K562 (cell line): ENCODE results near the gene GALNT17. TPM values are rescaled to one million over a fixed set of nuclear protein-coding genes. Genes with fewer than 3 reads are reported as not detected.

Source experiments
- ATAC-seq: fragments of 200-7000 bp; cut with Tn5 transposase; 3 replicates; pipeline ENCODE4 v1.9.1; 2020; ENCODE audit warnings: moderate library complexity
- BruUV-seq: library from RNA; stranded (reverse); fragments of 400-500 nt; replicated peaks from 2 replicates; lab custom pipeline; 2021; lab: Mats Ljungman, UMichigan
- CTCF ChIA-PET: fragments of 300-600 bp; formaldehyde crosslinking; extraction: SDS; loops from one replicate; lab custom pipeline; 2021; ENCODE audit warnings: low intra/inter-chr PET ratio; lab: Yijun Ruan, JAX
- POLR2A ChIA-PET: fragments of 300-600, 350-650 bp; sonication (Branson Sonifier 250); formaldehyde crosslinking; extraction: SDS; loops from one replicate; lab custom pipeline; 2021; ENCODE audit warnings: antibody characterized with exemption, inconsistent platforms; lab: Yijun Ruan, JAX
- DNase-seq, 4 experiments: peaks; one replicate each; pipeline versions ENCODE4 v3.0.0 to v3.0.0-alpha.2; 2011 to 2018; ENCODE audit warnings: low spot score in 3 of 4, mixed read lengths in 3 of 4; ENCODE audit errors: extremely low read depth in 1 of 4
- FAIRE-seq: peaks from 2 replicates; lab custom pipeline; 2011; peaks lifted over from hg19 to GRCh38; lab: Jason Lieb, UNC
- H2AFZ ChIP-seq: 2 replicates; pipeline ENCODE4 v1.6.0; 2011; ENCODE audit warnings: low read depth, low read length, control low read depth, inconsistent platforms
- H3K27ac ChIP-seq: fragments of 200-600 bp; 3 replicates; pipeline ENCODE4 v1.8.0; 2011; ENCODE audit warnings: low read depth, mild to moderate bottlenecking, control low read depth, inconsistent platforms, low read length, moderate library complexity, mixed read lengths; ENCODE audit errors: extremely low read depth
- H3K27me3 ChIP-seq, 2 experiments: fragments of 300-600 bp in 1 of 2; 2 replicates in 1 of 2; 3 replicates in 1 of 2; pipeline versions ENCODE4 v1.6.0 to v1.8.0; 2011; ENCODE audit warnings: inconsistent platforms in 2 of 2, low read length in 2 of 2, mild to moderate bottlenecking in 1 of 2, mixed read lengths in 1 of 2, moderate library complexity in 1 of 2; ENCODE audit not compliant: control insufficient read depth in 2 of 2, insufficient read depth in 2 of 2
- H3K36me3 ChIP-seq: fragments of 300-600 bp; 3 replicates; pipeline ENCODE4 v1.8.0; 2011; ENCODE audit warnings: mild to moderate bottlenecking, low read length, inconsistent platforms; ENCODE audit not compliant: control insufficient read depth, insufficient read depth
- H3K4me1 ChIP-seq, 2 experiments: fragments of 200-600 bp in 1 of 2; replicated peaks in 1 of 2; 2 replicates in 1 of 2; 3 replicates in 1 of 2; pipeline versions ENCODE4 v1.5.1 to v1.8.0; 2011; ENCODE audit warnings: inconsistent platforms in 2 of 2, low read length in 2 of 2, mild to moderate bottlenecking in 1 of 2, mixed read lengths in 1 of 2, moderate library complexity in 1 of 2; ENCODE audit not compliant: control insufficient read depth in 2 of 2, insufficient read depth in 2 of 2
- H3K4me2 ChIP-seq: 2 replicates; pipeline ENCODE4 v1.6.1; 2011; ENCODE audit warnings: low read length, control low read depth, inconsistent platforms, mixed read lengths; ENCODE audit not compliant: insufficient read depth
- H3K4me3 ChIP-seq: fragments of 200-600 bp; sonication (generic), shearing (Covaris generic); 2 replicates; pipeline ENCODE4 v1.5.1; 2016; ENCODE audit warnings: control low read depth, inconsistent platforms
- H3K79me2 ChIP-seq: fragments of 200-600 bp; 3 replicates; pipeline ENCODE4 v1.8.0; 2011; ENCODE audit warnings: low read length, inconsistent platforms; ENCODE audit not compliant: control insufficient read depth, insufficient read depth
- H3K9ac ChIP-seq, 2 experiments: 2 replicates each; pipeline versions ENCODE4 v1.6.0 to v1.6.1; 2011; ENCODE audit warnings: low read depth in 2 of 2, low read length in 2 of 2, control low read depth in 1 of 2, inconsistent platforms in 1 of 2, mild to moderate bottlenecking in 1 of 2, mixed read lengths in 1 of 2; ENCODE audit not compliant: insufficient read depth in 1 of 2
- H3K9me1 ChIP-seq: one replicate; pipeline ENCODE4 v1.6.0; 2011; ENCODE audit warnings: inconsistent platforms, mild to moderate bottlenecking, low read length, moderate library complexity; ENCODE audit not compliant: control insufficient read depth, insufficient read depth
- H3K9me3 ChIP-seq: replicated peaks from 2 replicates; pipeline ENCODE4 v1.5.1; 2011; ENCODE audit warnings: low read depth, low read length, inconsistent platforms; ENCODE audit not compliant: control insufficient read depth, insufficient read depth
- H4K20me1 ChIP-seq: replicated peaks from 2 replicates; pipeline ENCODE4 v1.6.1; 2011; ENCODE audit warnings: low read length, inconsistent platforms, mixed read lengths; ENCODE audit not compliant: control insufficient read depth, insufficient read depth
- HCFC1 ChIP-seq: IDR thresholded peaks from 2 replicates; pipeline ENCODE4 v1.6.1; 2012; ENCODE audit warnings: low read depth, low read length, improper control_type of control experiment
- ID3 ChIP-seq, 2 experiments: fragments of 250-450 bp in 1 of 2; fragments of 450-650 bp in 1 of 2; sonication (Bioruptor Pico) in 1 of 2; IDR thresholded peaks; 2 replicates each; pipeline versions ENCODE4 v1.6.1 to v1.8.0; 2016 to 2021; ENCODE audit warnings: mild to moderate bottlenecking in 2 of 2, moderate library complexity in 2 of 2, missing compliant biosample characterization in 1 of 2, missing genetic modification characterization in 1 of 2
- MIER1 ChIP-seq: fragments of 450-650 bp; IDR thresholded peaks from 2 replicates; pipeline ENCODE4 v1.6.1; 2016; ENCODE audit warnings: antibody characterized with exemption, mild to moderate bottlenecking, low read depth
- PHB2 ChIP-seq: fragments of 450-650 bp; IDR thresholded peaks from 2 replicates; pipeline ENCODE4 v1.6.1; 2017; ENCODE audit warnings: low read depth
- RFX1 ChIP-seq: fragments of 450-650 bp; IDR thresholded peaks from 2 replicates; pipeline ENCODE4 v1.6.1; 2016; ENCODE audit warnings: mild to moderate bottlenecking, moderate library complexity
- SIN3B ChIP-seq: fragments of 450-650 bp; IDR thresholded peaks from 2 replicates; pipeline ENCODE4 v1.6.1; 2017; ENCODE audit warnings: low read depth, mild to moderate bottlenecking, moderate library complexity
- ZBTB7A ChIP-seq: IDR thresholded peaks from 2 replicates; pipeline ENCODE4 v1.6.1; 2011; ENCODE audit warnings: low read depth, mild to moderate bottlenecking, low read length, moderate library complexity, borderline replicate concordance; ENCODE audit not compliant: control insufficient read depth
- ZNF282 ChIP-seq: sonication (generic); formaldehyde crosslinking; IDR thresholded peaks from 2 replicates; pipeline ENCODE4 v1.8.1; 2023; ENCODE audit warnings: missing genetic modification reagents
- WGBS: fragments of 100-300 bp; shearing (Covaris generic); methylation state at CpG from one replicate; pipeline ENCODE4 v1.1.6; 2016; ENCODE audit warnings: low coverage, mixed read lengths; ENCODE audit not compliant: insufficient coverage; ENCODE audit errors: missing lambda C conversion rate; 5-methylcytosine and 5-hydroxymethylcytosine counted together
- in situ Hi-C: fragments of 300-500 bp; cut with MboI; formaldehyde crosslinking; loops from 4 replicates; pipeline ENCODE4 v1.15.0; 2018; ENCODE audit warnings: inconsistent platforms, mixed read lengths
- intact Hi-C: fragments of 100-400 bp; cut with micrococcal nuclease; formaldehyde crosslinking; loops from 2 replicates; pipeline ENCODE4 v1.14.2; 2022
- polyA plus RNA-seq, 8 experiments: library from polyadenylated mRNA; depleted of rRNA in 4 of 8; stranded (reverse) in 5 of 8; unstranded in 3 of 8; fragments of >200 nt; fragmentation: Nextera tagmentation in 2 of 8; fragmentation: Illumina TruSeq in 1 of 8; extraction: Ambion mirVana in 2 of 8; extraction: Trizol in 1 of 8; gene quantifications; 2 replicates each; pipeline versions ENCODE4 v1.2.1 to v1.2.3, GENCODE V29; 2011 to 2014; ENCODE audit warnings: inconsistent platforms in 1 of 8, missing spikeins in 1 of 8
- total RNA-seq, 7 experiments: library from RNA; depleted of rRNA in 6 of 7; stranded (reverse); fragments of >200 nt in 6 of 7; fragmentation: Illumina TruSeq in 2 of 7; extraction: Trizol in 2 of 7; gene quantifications; 2 replicates each; pipeline versions ENCODE4 v1.2.1 to v1.2.3, GENCODE V29; 2011 to 2021; ENCODE audit warnings: low replicate concordance in 1 of 7
- TF ChIP-seq, protein P1 (sequence below): fragments of 450-650 bp; IDR thresholded peaks from 2 replicates; pipeline ENCODE4 v1.6.1; 2017; ENCODE audit warnings: antibody characterized with exemption
- TF ChIP-seq, protein P2 (sequence below), 2 experiments: fragments of 450-650 bp; IDR thresholded peaks; 2 replicates each; pipeline ENCODE4 v1.6.1; 2018; ENCODE audit warnings: mild to moderate bottlenecking in 2 of 2, low read depth in 1 of 2; ENCODE audit not compliant: partially characterized antibody in 2 of 2

GALNT17 gene
- total and polyA plus RNA-seq, 9 of the 15 experiments (the other 6 are each of a cell fraction or from before 2014, with no cell fraction given): not detected

DNA sequence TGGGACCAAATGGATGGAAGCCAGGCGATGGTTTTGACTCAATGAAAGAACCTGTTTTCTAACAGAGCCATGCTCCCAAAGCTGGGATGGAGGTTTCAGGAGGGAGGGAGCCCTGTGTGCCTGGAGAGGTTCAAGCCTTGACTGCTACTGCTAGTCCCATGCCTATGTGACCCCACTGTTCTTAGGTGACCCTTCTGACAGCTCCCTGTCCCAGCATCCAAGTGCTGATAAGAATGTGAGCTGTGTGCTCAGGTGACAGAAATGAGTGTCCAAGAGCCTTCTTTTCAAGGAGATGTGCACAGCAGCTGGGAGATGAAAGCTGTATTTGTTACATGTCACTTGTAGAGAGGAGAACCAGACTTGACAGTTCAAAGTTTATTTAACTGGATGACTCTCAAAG is 595.4 kb downstream of the GALNT17 start:
- no peaks in the 10 kb centered on the region for H3K9me3 ChIP-seq
- no peak overlapping the region for H3K4me3 ChIP-seq
- ChIA-PET POLR2A (no interaction called here), CTCF (no interaction called here)
- FAIRE-seq (no peak), DNase-seq (no peak), ATAC-seq (no peak)
- no peak overlapping the region for H2AFZ ChIP-seq
- intact Hi-C loops (no loop called here), in situ Hi-C loops (no loop called here)
- H3K4me2 ChIP-seq: no peak overlapping the region
- no peaks in the 10 kb centered on the region for H3K36me3 ChIP-seq
- WGBS: 0% methylated on average over 1 of the region's 1 CpG
- no peaks in the 10 kb centered on the region for H3K4me1 ChIP-seq
- no peak overlapping the region for H3K9ac ChIP-seq
- no peaks in the 10 kb centered on the region for H3K9me1 ChIP-seq
- 0 out of 2 replicates have a peak, but pooled peaks cover 3% of the 10 kb centered on the region for H4K20me1 ChIP-seq
- TF ChIP-seq ID3 (CRISPR knock-in tag; IDR thresholded peaks at IDR 0.05) (no peak), ID3 (tag; IDR thresholded peaks at IDR 0.05) (no peak), ZNF282 (CRISPR knock-in tag) (no peak), HCFC1 (no peak), RFX1 (no peak), PHB2 (no peak), ZBTB7A (no peak), SIN3B (no peak), MIER1 (no peak)
- TF ChIP-seq, protein P1, sequence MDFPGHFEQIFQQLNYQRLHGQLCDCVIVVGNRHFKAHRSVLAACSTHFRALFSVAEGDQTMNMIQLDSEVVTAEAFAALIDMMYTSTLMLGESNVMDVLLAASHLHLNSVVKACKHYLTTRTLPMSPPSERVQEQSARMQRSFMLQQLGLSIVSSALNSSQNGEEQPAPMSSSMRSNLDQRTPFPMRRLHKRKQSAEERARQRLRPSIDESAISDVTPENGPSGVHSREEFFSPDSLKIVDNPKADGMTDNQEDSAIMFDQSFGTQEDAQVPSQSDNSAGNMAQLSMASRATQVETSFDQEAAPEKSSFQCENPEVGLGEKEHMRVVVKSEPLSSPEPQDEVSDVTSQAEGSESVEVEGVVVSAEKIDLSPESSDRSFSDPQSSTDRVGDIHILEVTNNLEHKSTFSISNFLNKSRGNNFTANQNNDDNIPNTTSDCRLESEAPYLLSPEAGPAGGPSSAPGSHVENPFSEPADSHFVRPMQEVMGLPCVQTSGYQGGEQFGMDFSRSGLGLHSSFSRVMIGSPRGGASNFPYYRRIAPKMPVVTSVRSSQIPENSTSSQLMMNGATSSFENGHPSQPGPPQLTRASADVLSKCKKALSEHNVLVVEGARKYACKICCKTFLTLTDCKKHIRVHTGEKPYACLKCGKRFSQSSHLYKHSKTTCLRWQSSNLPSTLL: no peak
- TF ChIP-seq, protein P2, sequence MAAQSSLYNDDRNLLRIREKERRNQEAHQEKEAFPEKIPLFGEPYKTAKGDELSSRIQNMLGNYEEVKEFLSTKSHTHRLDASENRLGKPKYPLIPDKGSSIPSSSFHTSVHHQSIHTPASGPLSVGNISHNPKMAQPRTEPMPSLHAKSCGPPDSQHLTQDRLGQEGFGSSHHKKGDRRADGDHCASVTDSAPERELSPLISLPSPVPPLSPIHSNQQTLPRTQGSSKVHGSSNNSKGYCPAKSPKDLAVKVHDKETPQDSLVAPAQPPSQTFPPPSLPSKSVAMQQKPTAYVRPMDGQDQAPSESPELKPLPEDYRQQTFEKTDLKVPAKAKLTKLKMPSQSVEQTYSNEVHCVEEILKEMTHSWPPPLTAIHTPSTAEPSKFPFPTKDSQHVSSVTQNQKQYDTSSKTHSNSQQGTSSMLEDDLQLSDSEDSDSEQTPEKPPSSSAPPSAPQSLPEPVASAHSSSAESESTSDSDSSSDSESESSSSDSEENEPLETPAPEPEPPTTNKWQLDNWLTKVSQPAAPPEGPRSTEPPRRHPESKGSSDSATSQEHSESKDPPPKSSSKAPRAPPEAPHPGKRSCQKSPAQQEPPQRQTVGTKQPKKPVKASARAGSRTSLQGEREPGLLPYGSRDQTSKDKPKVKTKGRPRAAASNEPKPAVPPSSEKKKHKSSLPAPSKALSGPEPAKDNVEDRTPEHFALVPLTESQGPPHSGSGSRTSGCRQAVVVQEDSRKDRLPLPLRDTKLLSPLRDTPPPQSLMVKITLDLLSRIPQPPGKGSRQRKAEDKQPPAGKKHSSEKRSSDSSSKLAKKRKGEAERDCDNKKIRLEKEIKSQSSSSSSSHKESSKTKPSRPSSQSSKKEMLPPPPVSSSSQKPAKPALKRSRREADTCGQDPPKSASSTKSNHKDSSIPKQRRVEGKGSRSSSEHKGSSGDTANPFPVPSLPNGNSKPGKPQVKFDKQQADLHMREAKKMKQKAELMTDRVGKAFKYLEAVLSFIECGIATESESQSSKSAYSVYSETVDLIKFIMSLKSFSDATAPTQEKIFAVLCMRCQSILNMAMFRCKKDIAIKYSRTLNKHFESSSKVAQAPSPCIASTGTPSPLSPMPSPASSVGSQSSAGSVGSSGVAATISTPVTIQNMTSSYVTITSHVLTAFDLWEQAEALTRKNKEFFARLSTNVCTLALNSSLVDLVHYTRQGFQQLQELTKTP (IDR thresholded peaks at IDR 0.05; ENCODE audit: low read depth in 1 of 2, partially characterized antibody in 2 of 2): no peak
- BruUV-seq: no TSS peak
- no peak overlapping the region for H3K27ac ChIP-seq
- H3K27me3 ChIP-seq: no peaks in the 10 kb centered on the region; a peak in 1 of 5 replicates
- H3K79me2 ChIP-seq: no peaks in the 10 kb centered on the region
